ENCODE data around the gene HEATR3.

The HEATR3 gene, protein sequence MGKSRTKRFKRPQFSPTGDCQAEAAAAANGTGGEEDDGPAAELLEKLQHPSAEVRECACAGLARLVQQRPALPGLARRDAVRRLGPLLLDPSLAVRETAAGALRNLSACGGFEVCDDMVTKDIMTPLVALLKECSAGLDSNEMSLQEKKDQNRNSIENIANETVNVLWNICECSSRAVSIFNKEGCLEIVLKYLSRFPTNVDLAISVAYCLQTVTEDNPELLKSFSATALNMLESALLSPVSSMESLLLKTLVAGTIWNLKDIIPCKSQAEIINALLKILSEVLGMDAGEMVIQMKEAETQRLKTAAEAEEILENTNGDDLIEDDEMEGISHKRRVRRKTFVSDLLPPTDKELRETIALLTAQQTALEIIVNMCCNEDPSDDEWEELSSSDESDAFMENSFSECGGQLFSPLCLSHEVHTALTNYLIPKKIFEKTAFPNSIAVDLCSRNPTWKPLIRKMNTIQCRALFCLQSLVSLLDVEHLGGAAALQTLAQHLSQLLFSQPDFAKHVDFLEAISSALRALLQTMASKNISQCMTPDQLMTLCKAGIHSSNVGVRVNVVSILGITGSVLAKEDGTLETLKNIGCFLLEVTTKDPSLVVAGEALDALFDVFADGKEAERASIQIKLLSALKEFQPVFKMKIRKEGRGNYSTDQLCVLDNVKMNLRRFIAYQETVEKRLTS

GRCh38 chr16:50065624-50066481 is at the start of gene HEATR3:
TSS of gene HEATR3 (plus strand) at chr16:50065970. CDS start at chr16:50066132, 162 bp downstream.
- ChIA-PET POLR2A (interaction anchor here (0.7 to 1.3 kb wide), 11 partner anchors 9 to 148 kb away, joined by 3 to 13 read pairs (median 4); partner anchors contain the start of gene CNEP1R1), CTCF (interaction anchor here (0.7 to 3.3 kb wide), 3 partner anchors 41 to 148 kb away, joined by 3 to 27 read pairs (median 4); partner anchors contain the start of gene CNEP1R1)
- peak; percentile 95 for DNase-seq (ENCODE audit: extremely low spot score)
- TF ChIP-seq ZNF384 (IDR thresholded peaks at IDR 0.05) (no peak), L3MBTL2 (conservative IDR thresholded peaks at IDR 0.05) (peak; percentile 81)

DNA sequence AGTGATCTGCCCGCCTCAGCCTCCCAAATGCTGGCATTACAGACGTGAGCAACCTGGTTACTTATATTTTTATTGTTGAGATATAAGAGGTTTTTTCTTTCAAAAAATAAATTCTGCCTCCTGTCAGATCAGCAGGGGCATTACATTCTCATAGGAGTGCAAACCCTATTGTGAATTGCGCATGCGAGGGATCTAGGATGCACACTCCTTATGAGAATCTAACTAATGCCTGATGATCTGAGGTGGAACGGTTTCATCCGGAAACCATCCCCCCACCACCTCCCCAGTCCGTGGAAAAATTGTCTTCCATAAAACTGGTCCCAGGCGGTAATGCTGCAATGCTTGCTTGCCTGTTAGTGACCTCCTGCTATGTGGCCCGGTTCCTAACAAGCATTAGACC is 48.2 kb upstream of the HEATR3 start:
- ChIA-PET POLR2A (no interaction called here), CTCF (no interaction called here)
- DNase-seq (ENCODE audit: extremely low spot score), result no peak
- TF ChIP-seq L3MBTL2 (conservative IDR thresholded peaks at IDR 0.05) (no peak), PKNOX1 (IDR thresholded peaks at IDR 0.05) (no peak), SUZ12 (IDR thresholded peaks at IDR 0.05) (no peak), CTBP1 (IDR thresholded peaks at IDR 0.05; ENCODE audit: borderline replicate concordance) (no peak), FOXM1 (IDR thresholded peaks at IDR 0.05; ENCODE audit: borderline replicate concordance) (no peak), ELF4 (IDR thresholded peaks at IDR 0.05) (no peak), FOXA1 (IDR thresholded peaks at IDR 0.05) (no peak), SP1 (IDR thresholded peaks at IDR 0.05) (no peak), NFRKB (IDR thresholded peaks at IDR 0.05) (no peak), ARNT (IDR thresholded peaks at IDR 0.05) (no peak), TARDBP (IDR thresholded peaks at IDR 0.05) (no peak), BHLHE40 (IDR thresholded peaks at IDR 0.05; ENCODE audit: borderline replicate concordance) (no peak), ZNF384 (IDR thresholded peaks at IDR 0.05) (no peak), HDGF (IDR thresholded peaks at IDR 0.05; ENCODE audit: borderline replicate concordance) (no peak), FOXK2 (IDR thresholded peaks at IDR 0.05) (no peak), LEF1 (IDR thresholded peaks at IDR 0.05; ENCODE audit: borderline replicate concordance) (no peak)

- no peak for TF ChIP-seq SP1 (IDR thresholded peaks at IDR 0.05)
- TF ChIP-seq ZNF384 (IDR thresholded peaks at IDR 0.05), result no peak
- TF ChIP-seq TARDBP (IDR thresholded peaks at IDR 0.05), result no peak
- no peak for TF ChIP-seq FOXA1 (IDR thresholded peaks at IDR 0.05)
- no peak for TF ChIP-seq HDGF (IDR thresholded peaks at IDR 0.05; ENCODE audit: borderline replicate concordance)
- no peak for TF ChIP-seq PKNOX1 (IDR thresholded peaks at IDR 0.05)
- TF ChIP-seq CTBP1 (IDR thresholded peaks at IDR 0.05; ENCODE audit: borderline replicate concordance), result no peak
- TF ChIP-seq L3MBTL2 (conservative IDR thresholded peaks at IDR 0.05), result no peak
- TF ChIP-seq SUZ12 (IDR thresholded peaks at IDR 0.05), result no peak
- no peak for TF ChIP-seq FOXK2 (IDR thresholded peaks at IDR 0.05)
- no peak for TF ChIP-seq NFRKB (IDR thresholded peaks at IDR 0.05)
- no peak for TF ChIP-seq LEF1 (IDR thresholded peaks at IDR 0.05; ENCODE audit: borderline replicate concordance)
- TF ChIP-seq FOXM1 (IDR thresholded peaks at IDR 0.05; ENCODE audit: borderline replicate concordance), result no peak
- no peak for TF ChIP-seq BHLHE40 (IDR thresholded peaks at IDR 0.05; ENCODE audit: borderline replicate concordance)
- no peak for TF ChIP-seq ELF4 (IDR thresholded peaks at IDR 0.05)
- TF ChIP-seq ARNT (IDR thresholded peaks at IDR 0.05), result no peak
- POLR2A ChIA-PET, result no interaction called here
- CTCF ChIA-PET, result interaction anchor here (0.7 to 1.5 kb wide), 3 partner anchors 64 to 189 kb away, joined by 3 to 4 read pairs (median 3); no protein-coding TSS in a partner anchor
- DNase-seq (ENCODE audit: extremely low spot score), result peak; percentile 27
Observed at GRCh38 chr16:50021544-50021943, 44.2 kb upstream of the HEATR3 start.

DNA sequence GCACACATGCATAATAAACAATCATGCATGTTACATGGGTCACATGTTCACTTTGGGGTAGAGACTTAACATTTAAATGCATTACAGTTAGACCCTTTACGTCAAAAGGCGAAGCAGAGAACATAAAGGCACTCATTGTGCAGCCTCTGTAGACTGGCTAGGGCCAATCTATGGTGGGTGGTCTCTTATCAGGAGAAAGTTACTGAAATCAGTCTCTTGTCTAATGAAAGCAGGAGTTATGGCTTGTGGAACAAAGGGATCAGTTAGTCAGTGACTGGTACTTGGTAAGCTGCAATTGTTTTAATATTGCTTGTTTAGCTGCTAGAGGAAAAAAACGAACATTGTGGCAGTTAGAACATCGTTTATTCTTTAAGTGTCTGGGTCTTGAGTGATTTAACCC is 42.1 kb upstream of the HEATR3 start:
- ChIA-PET CTCF (interaction anchor here (0.7 to 2.8 kb wide), 3 partner anchors 148 to 307 kb away, joined by 3 to 19 read pairs (median 3); no protein-coding TSS in a partner anchor), POLR2A (no interaction called here)
- TF ChIP-seq BHLHE40 (IDR thresholded peaks at IDR 0.05; ENCODE audit: borderline replicate concordance) (no peak), ZNF384 (IDR thresholded peaks at IDR 0.05) (no peak), NFRKB (IDR thresholded peaks at IDR 0.05) (no peak)
- DNase-seq (ENCODE audit: extremely low spot score), result no peak

DNA sequence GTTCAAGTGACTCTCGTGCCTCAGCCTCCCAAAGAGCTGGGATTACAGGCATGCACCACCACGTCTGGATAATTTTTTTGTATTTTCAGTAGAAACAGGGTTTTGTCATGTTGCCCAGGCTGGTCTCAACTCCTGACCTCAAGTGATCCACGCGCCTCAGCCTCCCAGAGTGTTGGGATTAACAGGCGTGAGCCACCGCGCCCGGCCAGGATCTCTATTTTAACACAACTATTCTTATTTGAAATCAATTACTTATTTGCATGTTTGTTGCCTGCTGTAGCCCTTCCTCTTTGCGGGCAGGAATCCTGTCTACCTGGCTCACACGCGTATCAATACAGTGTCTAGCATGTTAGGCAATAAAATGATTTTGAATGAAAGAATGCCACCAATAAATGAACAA is 41.6 kb upstream of the HEATR3 start:
- CTCF ChIA-PET, result interaction anchor here (0.6 to 2.8 kb wide), 10 partner anchors 12 to 623 kb away, joined by 3 to 19 read pairs (median 4); partner anchors contain the start of gene HEATR3
- no peak for DNase-seq (ENCODE audit: extremely low spot score)
- TF ChIP-seq PKNOX1 (IDR thresholded peaks at IDR 0.05) (no peak), SP1 (IDR thresholded peaks at IDR 0.05) (no peak), SUZ12 (IDR thresholded peaks at IDR 0.05) (no peak), FOXK2 (IDR thresholded peaks at IDR 0.05) (no peak), ELF4 (IDR thresholded peaks at IDR 0.05) (no peak), ZNF384 (IDR thresholded peaks at IDR 0.05) (no peak), ARNT (IDR thresholded peaks at IDR 0.05) (no peak)
- POLR2A ChIA-PET, result interaction anchor here (1.3 to 1.6 kb wide), 3 partner anchors 45 to 186 kb away, joined by 3 to 5 read pairs (median 4); no protein-coding TSS in a partner anchor

All from HEK293T (cell line).